OCI-LY3 (cell line): Measurements from ENCODE around the gene OSBPL3.

Source experiments
- EZH2phosphoT487 ChIP-seq: fragments of 200-600 bp; shearing (Covaris generic); IDR thresholded peaks from 2 replicates; pipeline ENCODE4 v1.6.1; 2018; ENCODE audit warnings: antibody characterized with exemption, mixed run types, low read depth
- TF ChIP-seq, protein P1 (sequence below): fragments of 200-600, 300-600 bp; sonication (generic); IDR thresholded peaks from 2 replicates; pipeline ENCODE4 v1.5.1; 2014; ENCODE audit warnings: antibody characterized with exemption, low read length, low read depth

DNA sequence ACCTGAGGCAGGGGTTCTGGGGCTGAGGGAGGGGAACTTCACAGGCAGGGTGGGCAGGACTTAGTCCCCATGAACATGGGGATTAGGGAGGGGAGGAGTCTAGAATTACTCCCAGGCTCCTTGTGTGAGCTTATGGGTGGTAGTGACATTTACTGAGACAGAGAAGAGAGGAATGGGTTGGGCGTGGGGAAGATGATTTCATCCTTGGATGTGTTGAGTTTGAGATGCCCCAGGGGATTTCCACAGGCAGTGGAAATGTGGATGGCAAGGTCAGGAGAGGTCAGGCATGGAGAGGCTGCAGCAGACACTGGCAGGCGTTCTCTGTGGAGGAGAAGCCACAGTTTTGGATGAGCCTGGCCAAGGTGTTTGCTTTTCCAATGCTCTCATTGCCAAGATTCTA lies 196.3 kb downstream of the OSBPL3 start:
- TF ChIP-seq, protein P1, sequence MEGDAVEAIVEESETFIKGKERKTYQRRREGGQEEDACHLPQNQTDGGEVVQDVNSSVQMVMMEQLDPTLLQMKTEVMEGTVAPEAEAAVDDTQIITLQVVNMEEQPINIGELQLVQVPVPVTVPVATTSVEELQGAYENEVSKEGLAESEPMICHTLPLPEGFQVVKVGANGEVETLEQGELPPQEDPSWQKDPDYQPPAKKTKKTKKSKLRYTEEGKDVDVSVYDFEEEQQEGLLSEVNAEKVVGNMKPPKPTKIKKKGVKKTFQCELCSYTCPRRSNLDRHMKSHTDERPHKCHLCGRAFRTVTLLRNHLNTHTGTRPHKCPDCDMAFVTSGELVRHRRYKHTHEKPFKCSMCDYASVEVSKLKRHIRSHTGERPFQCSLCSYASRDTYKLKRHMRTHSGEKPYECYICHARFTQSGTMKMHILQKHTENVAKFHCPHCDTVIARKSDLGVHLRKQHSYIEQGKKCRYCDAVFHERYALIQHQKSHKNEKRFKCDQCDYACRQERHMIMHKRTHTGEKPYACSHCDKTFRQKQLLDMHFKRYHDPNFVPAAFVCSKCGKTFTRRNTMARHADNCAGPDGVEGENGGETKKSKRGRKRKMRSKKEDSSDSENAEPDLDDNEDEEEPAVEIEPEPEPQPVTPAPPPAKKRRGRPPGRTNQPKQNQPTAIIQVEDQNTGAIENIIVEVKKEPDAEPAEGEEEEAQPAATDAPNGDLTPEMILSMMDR, result no peak
- no peak for TF ChIP-seq EZH2phosphoT487
